Body of pancreas (tissue), 4 donors: ENCODE results near the gene MIGA2.

ENCODE experiments used
- CTCF ChIP-seq, 7 experiments: fragments of 450-650 bp in 4 of 7; fragments of 200-600 bp in 3 of 7; sonication (generic) in 3 of 7; IDR thresholded peaks; one replicate each; pipeline ENCODE4 v1.5.1; 2016 to 2019; ENCODE audit warnings: antibody characterized with exemption in 7 of 7
- POLR2A ChIP-seq, 3 donors: fragments of 450-650 bp; IDR thresholded peaks; one replicate each; pipeline ENCODE4 v1.6.1; 2016; ENCODE audit warnings: antibody characterized with exemption in 3 of 3, mild to moderate bottlenecking in 2 of 3

DNA sequence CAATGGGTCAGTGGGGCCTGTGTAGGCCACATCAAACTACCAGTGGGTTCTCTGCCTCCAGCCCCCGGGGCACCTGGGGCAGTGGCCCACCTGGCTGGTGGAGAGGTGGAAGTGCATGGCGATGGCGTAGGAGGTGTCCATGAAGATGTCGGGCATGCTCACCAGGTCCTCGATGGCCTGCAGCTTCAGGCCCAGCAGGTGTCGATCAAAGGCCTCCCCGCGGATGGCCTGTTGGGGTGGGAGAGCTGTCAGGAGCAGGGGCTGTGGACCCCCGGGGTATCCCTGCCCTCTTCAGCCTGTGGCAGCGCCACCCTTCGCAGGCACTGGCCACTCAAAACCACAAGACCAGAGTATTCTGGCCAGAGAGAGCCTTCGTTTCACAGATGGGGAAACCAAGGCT, 59.5 kb downstream of the MIGA2 start:
- TF ChIP-seq CTCF (IDR thresholded peaks at IDR 0.05) (no peak), POLR2A (IDR thresholded peaks at IDR 0.05) (no peak)
